ENCODE results near the gene RBM38.

- TF ChIP-seq USF2 (IDR thresholded peaks at IDR 0.05; ENCODE audit: borderline replicate concordance, low read depth, low read length) (no peak), ATF3 (IDR thresholded peaks at IDR 0.05; ENCODE audit: borderline replicate concordance, extremely low read depth, low read depth, low read length) (no peak), POLR2A (IDR thresholded peaks at IDR 0.05; ENCODE audit: low read depth, low read length) (no peak; the same call in none of the 2 replicates), PML (IDR thresholded peaks at IDR 0.05; ENCODE audit: low read length) (no peak), TCF7 (IDR thresholded peaks at IDR 0.05; ENCODE audit: borderline replicate concordance) (no peak), SIX5 (IDR thresholded peaks at IDR 0.05; ENCODE audit: low read depth, low read length, severe bottlenecking) (no peak), TAF1 (IDR thresholded peaks at IDR 0.05; ENCODE audit: borderline replicate concordance, low read depth, low read length) (no peak), CEBPB (IDR thresholded peaks at IDR 0.05; ENCODE audit: borderline replicate concordance in 1 of 2, low read depth in 2 of 2, low read length in 2 of 2) (no peak), CTCF (IDR thresholded peaks at IDR 0.05 in 2 of 3, conservative IDR thresholded peaks at IDR 0.05 in 1 of 3; ENCODE audit: control insufficient read depth in 2 of 3, extremely low read depth in 1 of 3, insufficient read depth in 1 of 3, low read depth in 3 of 3, low read length in 3 of 3) (no peak)
These were observed 16.1 kb upstream of the RBM38 start for GRCh38 chr20:57374931-57375651.

Measured in GM12878 (cell line).